Rectal smooth muscle tissue (tissue), 1 donor: Measurements from ENCODE around the gene KMT2C.
"Not testable (repeated sequence)": the region's sequence is repeated elsewhere in the genome, so short reads cannot be mapped to it uniquely, and the experiment has no call there.

Experiments
- H3K27ac ChIP-seq: one replicate; pipeline ENCODE4 v1.7.0; 2013; ENCODE audit warnings: low read depth, low read length, inconsistent platforms
- H3K27me3 ChIP-seq: one replicate; pipeline ENCODE4 v1.7.0; 2013; ENCODE audit warnings: low read length; ENCODE audit not compliant: control insufficient read depth, insufficient read depth
- H3K36me3 ChIP-seq: one replicate; pipeline ENCODE4 v1.7.0; 2013; ENCODE audit warnings: low read length; ENCODE audit not compliant: control insufficient read depth, insufficient read depth
- H3K4me1 ChIP-seq: one replicate; pipeline ENCODE4 v1.7.0; 2013; ENCODE audit warnings: low read length; ENCODE audit not compliant: control insufficient read depth, insufficient read depth
- H3K4me3 ChIP-seq: one replicate; pipeline ENCODE4 v1.7.0; 2013; ENCODE audit warnings: low read length
- H3K9ac ChIP-seq: one replicate; pipeline ENCODE4 v1.7.0; 2013; ENCODE audit warnings: low read length

KMT2C gene

GRCh38 chr7:152419473-152420429 is 16.1 kb downstream of the KMT2C start:
- no peak overlapping the region for H3K9ac ChIP-seq
- peaks cover under 1% of the 10 kb centered on the region for H3K4me1 ChIP-seq
- H3K27ac ChIP-seq = no peak overlapping the region
- H3K36me3 ChIP-seq = no peaks in the 10 kb centered on the region
- no peaks in the 10 kb centered on the region for H3K27me3 ChIP-seq
- no peak overlapping the region for H3K4me3 ChIP-seq

GRCh38 chr7:152414779-152415178 is 21.0 kb downstream of the KMT2C start:
- Histone ChIP-seq H3K36me3 (no peaks in the 10 kb centered on the region), H3K27ac (no peak overlapping the region), H3K4me3 (no peak overlapping the region), H3K27me3 (no peaks in the 10 kb centered on the region), H3K4me1 (no peaks in the 10 kb centered on the region), H3K9ac (no peak overlapping the region)

- no peaks in the 10 kb centered on the region for H3K36me3 ChIP-seq
- no peaks in the 10 kb centered on the region for H3K27me3 ChIP-seq
- no peak overlapping the region for H3K27ac ChIP-seq
- H3K4me3 ChIP-seq = no peak overlapping the region
- no peaks in the 10 kb centered on the region for H3K4me1 ChIP-seq
- no peak overlapping the region for H3K9ac ChIP-seq
Observed at GRCh38 chr7:152411389-152411788, 24.4 kb downstream of the KMT2C start.

- Histone ChIP-seq H3K9ac (no peak overlapping the region), H3K27me3 (no peaks in the 10 kb centered on the region), H3K4me1 (no peaks in the 10 kb centered on the region), H3K36me3 (no peaks in the 10 kb centered on the region), H3K4me3 (no peak overlapping the region), H3K27ac (no peak overlapping the region)
Observed at GRCh38 chr7:152406491-152406890, 29.3 kb downstream of the KMT2C start.

- not testable (repeated sequence) for H3K4me3 ChIP-seq, H3K27ac ChIP-seq, H3K9ac ChIP-seq, H3K36me3 ChIP-seq, H3K4me1 ChIP-seq, H3K27me3 ChIP-seq
Observed at GRCh38 chr7:152406030-152406429, 29.8 kb downstream of the KMT2C start.

GRCh38 chr7:152403726-152404125 is 32.1 kb downstream of the KMT2C start:
- Histone ChIP-seq H3K9ac (no peak overlapping the region), H3K36me3 (no peaks in the 10 kb centered on the region), H3K4me1 (no peaks in the 10 kb centered on the region), H3K27ac (no peak overlapping the region), H3K4me3 (no peak overlapping the region), H3K27me3 (no peaks in the 10 kb centered on the region)

GRCh38 chr7:152402384-152403250 is 33.2 kb downstream of the KMT2C start:
- no peak overlapping the region for H3K27ac ChIP-seq
- H3K4me1 ChIP-seq = no peaks in the 10 kb centered on the region
- H3K36me3 ChIP-seq = no peaks in the 10 kb centered on the region

GRCh38 chr7:152399344-152399743 is 36.5 kb downstream of the KMT2C start:
- Histone ChIP-seq H3K36me3 (no peaks in the 10 kb centered on the region), H3K4me1 (no peaks in the 10 kb centered on the region), H3K27me3 (no peaks in the 10 kb centered on the region), H3K27ac (no peak overlapping the region), H3K9ac (no peak overlapping the region), H3K4me3 (no peak overlapping the region)

More at GRCh38 chr7:152402384-152403250, 33.2 kb downstream of the KMT2C start:
- Histone ChIP-seq H3K9ac (no peak overlapping the region), H3K4me3 (no peak overlapping the region), H3K27me3 (no peaks in the 10 kb centered on the region)

GRCh38 chr7:152395112-152395511 is 40.7 kb downstream of the KMT2C start:
- Histone ChIP-seq H3K27ac (no peak overlapping the region), H3K4me1 (no peaks in the 10 kb centered on the region), H3K36me3 (no peaks in the 10 kb centered on the region)

GRCh38 chr7:152394214-152394613 is 41.6 kb downstream of the KMT2C start:
- not testable (repeated sequence) for H3K4me3 ChIP-seq, H3K4me1 ChIP-seq

More at GRCh38 chr7:152395112-152395511, 40.7 kb downstream of the KMT2C start:
- H3K4me3 ChIP-seq = no peak overlapping the region
- H3K27me3 ChIP-seq = no peaks in the 10 kb centered on the region
- H3K9ac ChIP-seq = no peak overlapping the region

GRCh38 chr7:152392254-152392653 is 43.5 kb downstream of the KMT2C start:
- Histone ChIP-seq H3K4me1 (no peaks in the 10 kb centered on the region), H3K27me3 (no peaks in the 10 kb centered on the region), H3K9ac (no peak overlapping the region), H3K27ac (no peak overlapping the region), H3K36me3 (no peaks in the 10 kb centered on the region), H3K4me3 (no peak overlapping the region)

More at GRCh38 chr7:152394214-152394613, 41.6 kb downstream of the KMT2C start:
- H3K9ac ChIP-seq, H3K27ac ChIP-seq, H3K27me3 ChIP-seq, H3K36me3 ChIP-seq: not testable (repeated sequence)

GRCh38 chr7:152386136-152386764 is 49.6 kb downstream of the KMT2C start:
- not testable (repeated sequence) for H3K9ac ChIP-seq, H3K4me3 ChIP-seq, H3K27ac ChIP-seq, H3K36me3 ChIP-seq, H3K4me1 ChIP-seq, H3K27me3 ChIP-seq
